ENCODE measurements around the gene C1orf226. TPM values are rescaled to one million over a fixed set of nuclear protein-coding genes. Genes with fewer than 3 reads are reported as not detected.
"Not testable (repeated sequence)": the region's sequence is repeated elsewhere in the genome, so short reads cannot be mapped to it uniquely, and the experiment has no call there.

Gene C1orf226
- total RNA-seq, 1 donor from 2014 or later: 0.85 TPM

DNA sequence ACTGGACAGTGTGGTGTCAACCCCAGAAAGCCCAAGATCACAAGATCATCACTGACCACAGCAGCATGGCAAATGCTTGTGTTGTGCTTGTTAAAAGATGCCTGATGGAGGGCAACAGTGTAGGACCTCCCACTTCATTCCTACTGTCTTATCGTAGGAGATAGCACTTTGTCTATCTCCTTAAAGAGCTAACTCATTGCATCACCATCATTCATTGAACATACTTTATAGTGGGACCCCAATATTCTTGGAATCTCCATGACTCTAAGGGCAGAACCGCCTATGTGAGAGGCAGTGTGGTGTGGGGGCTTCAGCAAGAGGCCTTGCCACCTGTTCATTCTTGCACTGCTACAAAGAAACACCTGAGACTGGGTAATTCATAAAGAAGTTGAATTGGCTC is 35.4 kb downstream of the C1orf226 start:
- H3K4me3 ChIP-seq: no peak overlapping the region
- H3K36me3 ChIP-seq: no peaks in the 10 kb centered on the region
- intact Hi-C loops (cut with DNase I): no loop called here
- no peaks in the 10 kb centered on the region for H3K4me1 ChIP-seq
- H3K9me3 ChIP-seq: no peaks in the 10 kb centered on the region
- no peak for DNase-seq (ENCODE audit: low spot score in 2 of 2)
- H3K27ac ChIP-seq: no peak overlapping the region
- H3K27me3 ChIP-seq: no peaks in the 10 kb centered on the region
- TF ChIP-seq, protein P1, sequence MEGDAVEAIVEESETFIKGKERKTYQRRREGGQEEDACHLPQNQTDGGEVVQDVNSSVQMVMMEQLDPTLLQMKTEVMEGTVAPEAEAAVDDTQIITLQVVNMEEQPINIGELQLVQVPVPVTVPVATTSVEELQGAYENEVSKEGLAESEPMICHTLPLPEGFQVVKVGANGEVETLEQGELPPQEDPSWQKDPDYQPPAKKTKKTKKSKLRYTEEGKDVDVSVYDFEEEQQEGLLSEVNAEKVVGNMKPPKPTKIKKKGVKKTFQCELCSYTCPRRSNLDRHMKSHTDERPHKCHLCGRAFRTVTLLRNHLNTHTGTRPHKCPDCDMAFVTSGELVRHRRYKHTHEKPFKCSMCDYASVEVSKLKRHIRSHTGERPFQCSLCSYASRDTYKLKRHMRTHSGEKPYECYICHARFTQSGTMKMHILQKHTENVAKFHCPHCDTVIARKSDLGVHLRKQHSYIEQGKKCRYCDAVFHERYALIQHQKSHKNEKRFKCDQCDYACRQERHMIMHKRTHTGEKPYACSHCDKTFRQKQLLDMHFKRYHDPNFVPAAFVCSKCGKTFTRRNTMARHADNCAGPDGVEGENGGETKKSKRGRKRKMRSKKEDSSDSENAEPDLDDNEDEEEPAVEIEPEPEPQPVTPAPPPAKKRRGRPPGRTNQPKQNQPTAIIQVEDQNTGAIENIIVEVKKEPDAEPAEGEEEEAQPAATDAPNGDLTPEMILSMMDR (IDR thresholded peaks at IDR 0.05): no peak

DNA sequence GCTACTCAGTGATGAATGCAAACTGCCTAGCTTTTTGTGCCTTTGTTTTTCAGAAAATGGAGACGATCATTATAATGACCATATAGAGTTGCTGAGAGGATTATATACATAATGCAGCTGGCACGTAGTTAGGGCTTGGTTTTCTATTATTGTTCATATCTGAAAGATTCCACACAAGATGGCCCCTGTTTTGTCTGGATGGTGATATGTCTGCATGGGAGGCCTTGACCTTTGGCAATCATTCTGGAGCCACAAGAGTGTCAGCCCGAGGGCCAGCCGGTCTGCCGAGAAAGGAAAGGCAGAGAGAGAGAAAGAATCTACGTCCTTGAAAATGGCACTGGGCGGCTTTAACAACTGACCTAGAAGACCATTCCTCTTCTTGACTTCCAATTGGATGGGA is 36.1 kb downstream of the C1orf226 start:
- Histone ChIP-seq H3K36me3 (no peaks in the 10 kb centered on the region), H3K9me3 (no peaks in the 10 kb centered on the region), H3K4me1 (no peaks in the 10 kb centered on the region), H3K27me3 (no peaks in the 10 kb centered on the region), H3K4me3 (no peak overlapping the region), H3K27ac (no peak overlapping the region)
- TF ChIP-seq, protein P1 (IDR thresholded peaks at IDR 0.05): no peak
- intact Hi-C loops (cut with DNase I): no loop called here
- no peak for DNase-seq (ENCODE audit: low spot score in 2 of 2)

DNA sequence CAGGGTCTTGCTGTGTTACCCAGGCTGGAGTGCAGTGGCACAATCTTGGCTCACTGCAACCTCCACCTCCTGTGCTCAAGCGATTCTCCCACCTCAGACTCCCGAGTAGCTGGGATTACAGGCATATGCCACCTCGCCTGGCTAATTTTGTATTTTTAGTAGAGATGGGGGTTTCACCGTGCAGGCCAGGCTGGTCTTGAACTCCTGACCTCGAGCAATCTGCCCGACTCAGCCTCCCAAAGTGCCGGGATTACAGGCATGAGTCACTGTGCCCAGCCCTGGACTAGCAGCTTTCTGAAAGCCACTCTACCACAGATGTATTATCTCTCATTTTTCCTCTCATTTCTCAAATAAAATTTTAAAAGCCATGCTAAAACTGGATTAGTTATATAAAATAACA is 37.1 kb downstream of the C1orf226 start:
- H3K9me3 ChIP-seq; H3K4me3 ChIP-seq; intact Hi-C loops (cut with DNase I); H3K4me1 ChIP-seq; H3K27me3 ChIP-seq; H3K36me3 ChIP-seq; H3K27ac ChIP-seq; DNase-seq (ENCODE audit: low spot score in 2 of 2): not testable (repeated sequence)

DNA sequence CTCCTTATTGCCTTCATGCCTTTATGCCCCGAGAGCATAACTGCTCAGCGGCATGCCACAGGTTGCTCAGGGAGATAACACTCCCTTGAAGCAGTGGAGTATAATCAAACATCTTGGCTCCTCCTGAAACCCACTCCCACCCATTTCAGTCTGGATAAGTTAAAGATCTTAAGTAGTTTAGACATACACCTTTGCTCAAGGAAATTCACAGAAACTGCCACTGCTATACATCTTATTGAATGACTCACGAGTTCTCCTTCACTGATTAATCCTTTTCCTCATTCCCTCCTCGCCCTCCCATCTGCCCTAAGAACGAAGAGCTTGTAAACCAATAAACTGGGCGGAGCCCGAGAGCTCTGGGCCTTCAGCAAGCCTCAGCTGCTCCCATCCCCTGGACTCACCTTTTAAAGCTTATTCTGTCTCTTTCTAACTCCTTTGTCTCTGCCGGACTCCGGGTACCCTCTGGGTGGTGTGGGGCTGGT is 38.0 kb downstream of the C1orf226 start:
- intact Hi-C loops (cut with DNase I); H3K27ac ChIP-seq; H3K9me3 ChIP-seq; H3K4me1 ChIP-seq; DNase-seq (ENCODE audit: low spot score in 2 of 2); H3K4me3 ChIP-seq; H3K36me3 ChIP-seq; H3K27me3 ChIP-seq: not testable (repeated sequence)

DNA sequence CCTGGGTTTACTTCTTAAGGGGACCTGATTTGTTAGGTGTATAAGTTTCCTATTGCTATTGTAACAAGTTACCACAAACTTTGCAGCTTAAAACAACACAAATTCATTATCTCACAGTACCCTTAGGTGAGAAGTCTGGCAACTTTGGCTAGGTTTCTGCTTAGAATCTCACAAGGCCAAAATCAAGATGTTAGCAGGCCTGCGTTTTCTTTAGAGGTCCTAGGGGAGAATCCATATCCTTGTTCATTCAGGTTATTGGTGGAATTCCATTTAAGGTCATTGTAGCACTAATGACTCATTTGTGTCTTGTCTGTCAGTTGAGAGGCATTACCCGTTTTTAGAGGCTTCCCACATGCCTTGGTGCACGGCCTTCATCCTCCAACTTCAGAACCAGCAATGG is 38.6 kb downstream of the C1orf226 start:
- no peak overlapping the region for H3K4me3 ChIP-seq
- TF ChIP-seq, protein P1 (IDR thresholded peaks at IDR 0.05): no peak
- DNase-seq (ENCODE audit: low spot score in 2 of 2): no peak
- H3K36me3 ChIP-seq: no peaks in the 10 kb centered on the region
- H3K9me3 ChIP-seq: no peaks in the 10 kb centered on the region
- H3K27me3 ChIP-seq: no peaks in the 10 kb centered on the region
- H3K27ac ChIP-seq: no peak overlapping the region
- intact Hi-C loops (cut with DNase I): no loop called here
- no peaks in the 10 kb centered on the region for H3K4me1 ChIP-seq

DNA sequence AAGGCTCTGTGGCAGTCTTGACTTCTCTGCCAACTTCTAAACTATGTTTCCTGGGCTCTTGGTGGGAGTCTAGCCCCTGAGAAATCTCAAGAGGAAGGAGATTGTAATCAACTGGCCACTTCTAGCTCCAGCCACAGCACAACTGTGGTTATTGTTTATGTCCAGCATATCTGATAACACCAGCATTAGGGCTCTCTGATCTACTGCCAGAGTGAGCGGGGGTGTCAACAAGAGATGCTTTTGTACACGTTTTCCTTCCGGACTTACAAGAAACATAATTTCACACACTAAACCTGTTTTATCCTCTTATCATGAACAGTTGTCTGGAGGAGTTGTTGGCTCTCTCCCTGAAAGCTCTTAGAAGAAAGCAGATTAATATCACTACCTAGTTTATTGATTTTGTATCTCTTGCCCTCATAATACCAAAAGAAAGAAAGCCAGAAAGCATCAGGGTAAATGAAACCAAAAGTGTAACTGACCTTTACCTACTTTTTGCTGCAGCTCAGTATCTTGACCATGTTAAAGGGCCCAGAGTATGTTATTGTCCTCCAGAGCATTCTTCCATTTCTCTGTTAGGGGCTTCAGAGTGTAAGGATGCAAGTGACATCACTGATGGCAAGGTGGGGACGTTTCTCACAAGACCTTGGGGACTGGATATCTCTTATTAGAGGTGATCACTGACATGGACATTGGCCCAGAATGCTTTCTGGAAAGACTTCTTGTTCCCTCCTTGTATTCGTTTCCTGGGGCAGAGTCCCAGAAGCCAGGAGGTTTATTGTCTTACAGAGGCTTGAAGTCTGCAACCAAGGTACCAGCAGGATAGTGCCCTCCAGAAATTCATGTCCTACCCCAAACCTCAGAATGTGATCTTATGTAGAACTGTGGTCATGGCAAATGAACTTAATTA is 40.0 kb downstream of the C1orf226 start:
- no peak overlapping the region for H3K27ac ChIP-seq
- no peaks in the 10 kb centered on the region for H3K27me3 ChIP-seq
- TF ChIP-seq, protein P1 (IDR thresholded peaks at IDR 0.05): no peak
- no peaks in the 10 kb centered on the region for H3K9me3 ChIP-seq
- no peaks in the 10 kb centered on the region for H3K4me1 ChIP-seq
- intact Hi-C loops (cut with DNase I): no loop called here
- H3K4me3 ChIP-seq: no peak overlapping the region
- DNase-seq (ENCODE audit: low spot score in 2 of 2): no peak
- no peaks in the 10 kb centered on the region for H3K36me3 ChIP-seq

Data from ascending aorta (tissue), 2 donors.